HepG2 (cell line): Measurements from ENCODE around the gene ETFB. TPM values are rescaled to one million over a fixed set of nuclear protein-coding genes. Genes with fewer than 3 reads are reported as not detected.

ENCODE experiments used
- ATF7 ChIP-seq, 2 experiments: fragments of 450-650 bp in 1 of 2; sonication (generic) in 1 of 2; formaldehyde crosslinking in 1 of 2; IDR thresholded peaks; 2 replicates each; pipeline versions ENCODE4 v1.4.0 to v1.6.1; 2016 to 2020; ENCODE audit warnings: antibody characterized with exemption in 1 of 2, mild to moderate bottlenecking in 1 of 2, missing genetic modification reagents in 1 of 2
- DZIP1 ChIP-seq: sonication (generic); formaldehyde crosslinking; IDR thresholded peaks from 2 replicates; pipeline ENCODE4 v1.5.0; 2020; ENCODE audit warnings: mild to moderate bottlenecking, missing genetic modification reagents
- ESRRA ChIP-seq: sonication (generic); formaldehyde crosslinking; IDR thresholded peaks from 2 replicates; pipeline ENCODE4 v1.5.1; 2020; ENCODE audit warnings: mild to moderate bottlenecking, low read depth, missing genetic modification reagents
- KDM4B ChIP-seq: sonication (generic); formaldehyde crosslinking; IDR thresholded peaks from 2 replicates; pipeline ENCODE4 v1.4.0; 2020; ENCODE audit warnings: missing genetic modification reagents
- NFIC ChIP-seq: IDR thresholded peaks from 2 replicates; pipeline ENCODE4 v1.6.1; 2012; ENCODE audit warnings: mild to moderate bottlenecking, low read length, inconsistent platforms
- ZIK1 ChIP-seq: sonication (generic); formaldehyde crosslinking; IDR thresholded peaks from 2 replicates; pipeline ENCODE4 v1.5.0; 2020; ENCODE audit warnings: mild to moderate bottlenecking, low read depth, missing genetic modification reagents, borderline replicate concordance
- ZNF180 ChIP-seq: sonication (generic); formaldehyde crosslinking; IDR thresholded peaks from 2 replicates; pipeline ENCODE4 v1.4.0; 2020; ENCODE audit warnings: low read depth, missing genetic modification reagents, borderline replicate concordance
- ZNF292 ChIP-seq: sonication (generic); formaldehyde crosslinking; IDR thresholded peaks from 2 replicates; pipeline ENCODE4 v1.8.1; 2022; ENCODE audit warnings: mild to moderate bottlenecking, low read depth, missing genetic modification reagents, borderline replicate concordance
- ZNF549 ChIP-seq: sonication (generic); formaldehyde crosslinking; IDR thresholded peaks from 2 replicates; pipeline ENCODE4 v1.5.0; 2020; ENCODE audit warnings: missing genetic modification reagents
- ZSCAN30 ChIP-seq: sonication (generic); formaldehyde crosslinking; IDR thresholded peaks from 2 replicates; pipeline ENCODE4 v1.5.0; 2020; ENCODE audit warnings: mild to moderate bottlenecking, missing genetic modification reagents
- polyA plus RNA-seq, 8 experiments: library from polyadenylated mRNA; depleted of rRNA in 3 of 8; stranded (reverse) in 7 of 8; unstranded in 1 of 8; fragments of >200 nt; fragmentation: Illumina TruSeq in 4 of 8; extraction: Trizol in 4 of 8; gene quantifications; 2 replicates each; pipeline versions ENCODE4 v1.2.1 to v1.2.3, GENCODE V29; 2011 to 2016; ENCODE audit warnings: low read depth in 4 of 8, missing spikeins in 1 of 8, mixed read lengths in 1 of 8; ENCODE audit not compliant: insufficient read depth in 1 of 8
- total RNA-seq, 5 experiments: library from RNA; depleted of rRNA; stranded (reverse); fragments of >200 nt; fragmentation: Illumina TruSeq; extraction: Trizol; gene quantifications; 2 replicates each; pipeline ENCODE4 v1.2.3, GENCODE V29; 2016; ENCODE audit warnings: low read depth in 1 of 5
- TF ChIP-seq, protein P1 (sequence below): sonication (generic); formaldehyde crosslinking; IDR thresholded peaks from 2 replicates; pipeline ENCODE4 v1.4.0; 2020; ENCODE audit warnings: missing genetic modification reagents
- TF ChIP-seq, protein P2 (sequence below): sonication (generic); formaldehyde crosslinking; IDR thresholded peaks from 2 replicates; pipeline ENCODE4 v1.4.0; 2020; ENCODE audit warnings: low read depth, mild to moderate bottlenecking, missing genetic modification reagents
- TF ChIP-seq, protein P3 (sequence below): sonication (generic); formaldehyde crosslinking; IDR thresholded peaks from 2 replicates; pipeline ENCODE4 v1.4.0; 2020; ENCODE audit warnings: missing genetic modification reagents

Gene ETFB
- total and polyA plus RNA-seq, 2 of the 13 experiments (the other 11 are each of a cell fraction or from before 2014, with no cell fraction given), result 678 to 1,314 TPM

- TF ChIP-seq, protein P1, sequence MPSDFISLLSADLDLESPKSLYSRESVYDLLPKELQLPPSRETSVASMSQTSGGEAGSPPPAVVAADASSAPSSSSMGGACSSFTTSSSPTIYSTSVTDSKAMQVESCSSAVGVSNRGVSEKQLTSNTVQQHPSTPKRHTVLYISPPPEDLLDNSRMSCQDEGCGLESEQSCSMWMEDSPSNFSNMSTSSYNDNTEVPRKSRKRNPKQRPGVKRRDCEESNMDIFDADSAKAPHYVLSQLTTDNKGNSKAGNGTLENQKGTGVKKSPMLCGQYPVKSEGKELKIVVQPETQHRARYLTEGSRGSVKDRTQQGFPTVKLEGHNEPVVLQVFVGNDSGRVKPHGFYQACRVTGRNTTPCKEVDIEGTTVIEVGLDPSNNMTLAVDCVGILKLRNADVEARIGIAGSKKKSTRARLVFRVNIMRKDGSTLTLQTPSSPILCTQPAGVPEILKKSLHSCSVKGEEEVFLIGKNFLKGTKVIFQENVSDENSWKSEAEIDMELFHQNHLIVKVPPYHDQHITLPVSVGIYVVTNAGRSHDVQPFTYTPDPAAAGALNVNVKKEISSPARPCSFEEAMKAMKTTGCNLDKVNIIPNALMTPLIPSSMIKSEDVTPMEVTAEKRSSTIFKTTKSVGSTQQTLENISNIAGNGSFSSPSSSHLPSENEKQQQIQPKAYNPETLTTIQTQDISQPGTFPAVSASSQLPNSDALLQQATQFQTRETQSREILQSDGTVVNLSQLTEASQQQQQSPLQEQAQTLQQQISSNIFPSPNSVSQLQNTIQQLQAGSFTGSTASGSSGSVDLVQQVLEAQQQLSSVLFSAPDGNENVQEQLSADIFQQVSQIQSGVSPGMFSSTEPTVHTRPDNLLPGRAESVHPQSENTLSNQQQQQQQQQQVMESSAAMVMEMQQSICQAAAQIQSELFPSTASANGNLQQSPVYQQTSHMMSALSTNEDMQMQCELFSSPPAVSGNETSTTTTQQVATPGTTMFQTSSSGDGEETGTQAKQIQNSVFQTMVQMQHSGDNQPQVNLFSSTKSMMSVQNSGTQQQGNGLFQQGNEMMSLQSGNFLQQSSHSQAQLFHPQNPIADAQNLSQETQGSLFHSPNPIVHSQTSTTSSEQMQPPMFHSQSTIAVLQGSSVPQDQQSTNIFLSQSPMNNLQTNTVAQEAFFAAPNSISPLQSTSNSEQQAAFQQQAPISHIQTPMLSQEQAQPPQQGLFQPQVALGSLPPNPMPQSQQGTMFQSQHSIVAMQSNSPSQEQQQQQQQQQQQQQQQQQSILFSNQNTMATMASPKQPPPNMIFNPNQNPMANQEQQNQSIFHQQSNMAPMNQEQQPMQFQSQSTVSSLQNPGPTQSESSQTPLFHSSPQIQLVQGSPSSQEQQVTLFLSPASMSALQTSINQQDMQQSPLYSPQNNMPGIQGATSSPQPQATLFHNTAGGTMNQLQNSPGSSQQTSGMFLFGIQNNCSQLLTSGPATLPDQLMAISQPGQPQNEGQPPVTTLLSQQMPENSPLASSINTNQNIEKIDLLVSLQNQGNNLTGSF (CRISPR knock-in tag), result no peak
- TF ChIP-seq, protein P2, sequence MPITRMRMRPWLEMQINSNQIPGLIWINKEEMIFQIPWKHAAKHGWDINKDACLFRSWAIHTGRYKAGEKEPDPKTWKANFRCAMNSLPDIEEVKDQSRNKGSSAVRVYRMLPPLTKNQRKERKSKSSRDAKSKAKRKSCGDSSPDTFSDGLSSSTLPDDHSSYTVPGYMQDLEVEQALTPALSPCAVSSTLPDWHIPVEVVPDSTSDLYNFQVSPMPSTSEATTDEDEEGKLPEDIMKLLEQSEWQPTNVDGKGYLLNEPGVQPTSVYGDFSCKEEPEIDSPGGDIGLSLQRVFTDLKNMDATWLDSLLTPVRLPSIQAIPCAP (CRISPR knock-in tag), result no peak
- TF ChIP-seq KDM4B (CRISPR knock-in tag), result no peak
- no peak for TF ChIP-seq ZNF549
- no peak for TF ChIP-seq ZNF292 (CRISPR knock-in tag)
- no peak for TF ChIP-seq DZIP1 (CRISPR knock-in tag)
- no peak for TF ChIP-seq NFIC
- no peak for TF ChIP-seq ATF7 (IDR thresholded peaks at IDR 0.05)
- TF ChIP-seq ATF7 (CRISPR knock-in tag; IDR thresholded peaks at IDR 0.05), result no peak
- TF ChIP-seq, protein P3, sequence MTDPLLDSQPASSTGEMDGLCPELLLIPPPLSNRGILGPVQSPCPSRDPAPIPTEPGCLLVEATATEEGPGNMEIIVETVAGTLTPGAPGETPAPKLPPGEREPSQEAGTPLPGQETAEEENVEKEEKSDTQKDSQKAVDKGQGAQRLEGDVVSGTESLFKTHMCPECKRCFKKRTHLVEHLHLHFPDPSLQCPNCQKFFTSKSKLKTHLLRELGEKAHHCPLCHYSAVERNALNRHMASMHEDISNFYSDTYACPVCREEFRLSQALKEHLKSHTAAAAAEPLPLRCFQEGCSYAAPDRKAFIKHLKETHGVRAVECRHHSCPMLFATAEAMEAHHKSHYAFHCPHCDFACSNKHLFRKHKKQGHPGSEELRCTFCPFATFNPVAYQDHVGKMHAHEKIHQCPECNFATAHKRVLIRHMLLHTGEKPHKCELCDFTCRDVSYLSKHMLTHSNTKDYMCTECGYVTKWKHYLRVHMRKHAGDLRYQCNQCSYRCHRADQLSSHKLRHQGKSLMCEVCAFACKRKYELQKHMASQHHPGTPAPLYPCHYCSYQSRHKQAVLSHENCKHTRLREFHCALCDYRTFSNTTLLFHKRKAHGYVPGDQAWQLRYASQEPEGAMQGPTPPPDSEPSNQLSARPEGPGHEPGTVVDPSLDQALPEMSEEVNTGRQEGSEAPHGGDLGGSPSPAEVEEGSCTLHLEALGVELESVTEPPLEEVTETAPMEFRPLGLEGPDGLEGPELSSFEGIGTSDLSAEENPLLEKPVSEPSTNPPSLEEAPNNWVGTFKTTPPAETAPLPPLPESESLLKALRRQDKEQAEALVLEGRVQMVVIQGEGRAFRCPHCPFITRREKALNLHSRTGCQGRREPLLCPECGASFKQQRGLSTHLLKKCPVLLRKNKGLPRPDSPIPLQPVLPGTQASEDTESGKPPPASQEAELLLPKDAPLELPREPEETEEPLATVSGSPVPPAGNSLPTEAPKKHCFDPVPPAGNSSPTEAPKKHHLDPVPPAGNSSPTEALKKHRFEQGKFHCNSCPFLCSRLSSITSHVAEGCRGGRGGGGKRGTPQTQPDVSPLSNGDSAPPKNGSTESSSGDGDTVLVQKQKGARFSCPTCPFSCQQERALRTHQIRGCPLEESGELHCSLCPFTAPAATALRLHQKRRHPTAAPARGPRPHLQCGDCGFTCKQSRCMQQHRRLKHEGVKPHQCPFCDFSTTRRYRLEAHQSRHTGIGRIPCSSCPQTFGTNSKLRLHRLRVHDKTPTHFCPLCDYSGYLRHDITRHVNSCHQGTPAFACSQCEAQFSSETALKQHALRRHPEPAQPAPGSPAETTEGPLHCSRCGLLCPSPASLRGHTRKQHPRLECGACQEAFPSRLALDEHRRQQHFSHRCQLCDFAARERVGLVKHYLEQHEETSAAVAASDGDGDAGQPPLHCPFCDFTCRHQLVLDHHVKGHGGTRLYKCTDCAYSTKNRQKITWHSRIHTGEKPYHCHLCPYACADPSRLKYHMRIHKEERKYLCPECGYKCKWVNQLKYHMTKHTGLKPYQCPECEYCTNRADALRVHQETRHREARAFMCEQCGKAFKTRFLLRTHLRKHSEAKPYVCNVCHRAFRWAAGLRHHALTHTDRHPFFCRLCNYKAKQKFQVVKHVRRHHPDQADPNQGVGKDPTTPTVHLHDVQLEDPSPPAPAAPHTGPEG (CRISPR knock-in tag), result no peak; the same call in 1 of the 2 replicates
- TF ChIP-seq ESRRA (CRISPR knock-in tag), result no peak
- no peak for TF ChIP-seq ZIK1 (CRISPR knock-in tag)
- no peak for TF ChIP-seq ZSCAN30 (CRISPR knock-in tag)
- no peak for TF ChIP-seq ZNF180 (CRISPR knock-in tag)
Measured at GRCh38 chr19:51366389-51367254, 434 bp upstream of the ETFB start (continued).
